ENCODE data around the gene MEG3.

MEG3 gene

DNA sequence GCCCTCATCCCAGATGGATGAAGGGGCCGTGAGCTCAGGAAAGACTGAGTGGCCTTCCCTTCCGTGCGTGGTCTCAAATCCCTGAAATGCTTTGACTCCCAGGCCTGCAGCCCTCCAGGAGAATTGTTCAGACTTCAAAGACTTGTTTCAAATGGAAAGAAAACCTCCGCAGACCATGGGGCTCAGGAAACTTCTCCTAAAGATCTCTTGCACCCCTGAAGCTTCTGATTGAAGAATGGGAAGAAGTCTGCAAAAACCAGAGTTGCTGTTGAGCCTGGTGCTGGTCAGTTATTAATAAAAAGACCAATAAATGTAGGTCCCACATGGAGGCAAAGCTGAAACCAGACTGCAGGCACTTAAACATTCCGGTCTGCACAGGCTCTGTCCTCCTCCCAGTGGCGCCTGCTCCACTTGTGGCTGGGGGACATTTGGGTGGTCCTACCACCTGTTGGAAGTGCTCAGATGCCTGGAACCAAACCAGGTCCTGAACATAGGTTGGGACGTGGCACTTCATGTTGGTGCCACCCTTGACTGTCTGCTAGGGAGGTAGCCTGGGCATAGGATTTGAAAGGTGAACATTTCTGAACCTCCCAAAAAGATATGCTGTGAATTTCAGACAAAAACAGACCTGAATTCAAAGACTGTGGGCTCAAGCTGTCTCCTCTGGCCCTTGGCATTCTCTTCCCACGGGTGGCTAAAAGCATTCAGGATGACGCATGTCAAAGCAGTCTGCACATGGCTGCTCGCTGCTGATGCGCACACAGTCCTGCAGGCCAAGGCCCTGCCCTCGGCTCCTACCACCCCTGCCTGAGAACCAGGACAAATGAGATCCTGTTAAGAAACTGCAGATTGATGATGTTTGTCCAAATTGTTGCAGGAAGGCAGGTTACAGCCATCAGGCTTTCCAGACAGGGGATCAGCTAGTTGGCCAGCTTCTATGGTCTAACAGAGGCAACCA is 36.2 kb upstream of the MEG3 start:
- H3K27me3 Mint-ChIP-seq (ENCODE audit: low read depth, poor library complexity) = peaks cover 3% of the 10 kb centered on the region
- peaks cover 75% of the 10 kb centered on the region for H3K4me1 Mint-ChIP-seq
- H3K36me3 Mint-ChIP-seq (ENCODE audit: low read depth) = no peaks in the 10 kb centered on the region
- TF ChIP-seq, protein P1, sequence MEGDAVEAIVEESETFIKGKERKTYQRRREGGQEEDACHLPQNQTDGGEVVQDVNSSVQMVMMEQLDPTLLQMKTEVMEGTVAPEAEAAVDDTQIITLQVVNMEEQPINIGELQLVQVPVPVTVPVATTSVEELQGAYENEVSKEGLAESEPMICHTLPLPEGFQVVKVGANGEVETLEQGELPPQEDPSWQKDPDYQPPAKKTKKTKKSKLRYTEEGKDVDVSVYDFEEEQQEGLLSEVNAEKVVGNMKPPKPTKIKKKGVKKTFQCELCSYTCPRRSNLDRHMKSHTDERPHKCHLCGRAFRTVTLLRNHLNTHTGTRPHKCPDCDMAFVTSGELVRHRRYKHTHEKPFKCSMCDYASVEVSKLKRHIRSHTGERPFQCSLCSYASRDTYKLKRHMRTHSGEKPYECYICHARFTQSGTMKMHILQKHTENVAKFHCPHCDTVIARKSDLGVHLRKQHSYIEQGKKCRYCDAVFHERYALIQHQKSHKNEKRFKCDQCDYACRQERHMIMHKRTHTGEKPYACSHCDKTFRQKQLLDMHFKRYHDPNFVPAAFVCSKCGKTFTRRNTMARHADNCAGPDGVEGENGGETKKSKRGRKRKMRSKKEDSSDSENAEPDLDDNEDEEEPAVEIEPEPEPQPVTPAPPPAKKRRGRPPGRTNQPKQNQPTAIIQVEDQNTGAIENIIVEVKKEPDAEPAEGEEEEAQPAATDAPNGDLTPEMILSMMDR (IDR thresholded peaks at IDR 0.05) = no peak
- no peak overlapping the region for H3K4me3 Mint-ChIP-seq
- DNase-seq = no peak
- no peaks in the 10 kb centered on the region for H3K9me3 Mint-ChIP-seq
- no peak overlapping the region for H3K27ac Mint-ChIP-seq

DNA sequence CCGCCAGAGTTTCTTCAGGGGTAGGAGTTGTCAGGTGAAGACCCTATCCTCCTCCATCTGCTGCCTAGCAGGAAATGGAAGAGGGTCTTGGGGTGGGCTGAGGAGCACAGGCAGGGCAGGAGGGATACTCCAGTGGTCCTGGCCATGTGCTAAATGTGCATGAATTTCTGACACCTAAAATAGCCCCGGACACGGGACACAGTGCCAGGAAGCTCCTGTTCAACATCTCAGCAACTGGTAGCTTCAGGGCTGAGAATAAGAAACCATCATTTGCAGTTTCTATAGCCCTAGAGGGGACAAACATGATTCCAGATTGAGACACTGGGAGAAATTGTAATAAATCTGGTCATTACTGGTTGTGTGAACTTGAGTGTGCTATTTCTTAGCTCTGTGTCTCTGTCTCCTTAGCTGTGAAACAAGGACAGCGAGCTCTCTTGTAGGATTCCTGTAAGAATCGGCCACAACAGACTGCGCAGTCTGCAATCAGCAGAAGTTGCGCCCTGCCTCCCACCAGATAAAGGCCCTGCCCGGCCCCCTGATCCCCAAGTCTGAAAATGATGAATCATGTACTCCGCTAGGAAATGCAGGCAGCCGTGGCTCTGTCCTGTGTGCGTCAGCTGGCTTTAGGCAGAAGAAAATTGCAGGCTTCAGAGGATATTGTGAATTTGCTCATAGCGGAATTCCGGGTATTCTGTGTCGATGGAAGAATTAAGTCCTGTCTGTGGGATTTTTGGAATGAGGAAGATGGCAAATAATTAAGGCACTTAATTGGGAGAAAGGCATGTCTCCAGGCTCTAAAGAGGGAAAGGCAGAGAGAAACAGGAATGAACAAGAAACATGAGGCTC is 35.2 kb upstream of the MEG3 start:
- no peak for DNase-seq
- Mint-ChIP-seq H3K9me3 (no peaks in the 10 kb centered on the region), H3K27me3 (ENCODE audit: low read depth, poor library complexity) (peaks cover 6% of the 10 kb centered on the region), H3K4me3 (no peak overlapping the region), H3K36me3 (ENCODE audit: low read depth) (no peaks in the 10 kb centered on the region), H3K4me1 (peaks cover 65% of the 10 kb centered on the region), H3K27ac (peak overlapping the region; percentile 42)
- TF ChIP-seq, protein P1 (IDR thresholded peaks at IDR 0.05) = no peak

DNA sequence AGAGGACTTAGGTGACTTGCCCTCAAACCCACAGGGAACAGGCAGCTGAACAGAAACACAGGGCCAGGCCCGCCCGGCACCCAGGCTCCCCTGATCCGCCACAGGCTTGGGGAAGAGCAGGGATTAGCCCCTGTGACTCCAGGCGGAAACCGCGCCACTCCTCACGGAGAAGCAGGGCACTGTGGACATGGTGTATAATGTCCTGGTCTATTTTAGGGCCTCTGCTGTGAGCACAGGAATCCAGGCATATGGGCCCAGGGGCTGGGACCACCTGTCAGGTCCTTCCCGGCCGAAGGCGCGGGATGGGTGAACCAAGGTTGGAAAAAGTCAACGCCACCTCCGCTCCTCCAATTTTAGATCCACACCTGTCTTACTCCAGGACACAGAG is 34.6 kb upstream of the MEG3 start:
- Mint-ChIP-seq H3K27me3 (ENCODE audit: low read depth, poor library complexity) (peaks cover 6% of the 10 kb centered on the region), H3K4me1 (peaks cover 59% of the 10 kb centered on the region), H3K27ac (no peak overlapping the region), H3K36me3 (ENCODE audit: low read depth) (no peaks in the 10 kb centered on the region), H3K4me3 (no peak overlapping the region), H3K9me3 (no peaks in the 10 kb centered on the region)
- DNase-seq = no peak
- TF ChIP-seq, protein P1 (IDR thresholded peaks at IDR 0.05) = no peak

DNA sequence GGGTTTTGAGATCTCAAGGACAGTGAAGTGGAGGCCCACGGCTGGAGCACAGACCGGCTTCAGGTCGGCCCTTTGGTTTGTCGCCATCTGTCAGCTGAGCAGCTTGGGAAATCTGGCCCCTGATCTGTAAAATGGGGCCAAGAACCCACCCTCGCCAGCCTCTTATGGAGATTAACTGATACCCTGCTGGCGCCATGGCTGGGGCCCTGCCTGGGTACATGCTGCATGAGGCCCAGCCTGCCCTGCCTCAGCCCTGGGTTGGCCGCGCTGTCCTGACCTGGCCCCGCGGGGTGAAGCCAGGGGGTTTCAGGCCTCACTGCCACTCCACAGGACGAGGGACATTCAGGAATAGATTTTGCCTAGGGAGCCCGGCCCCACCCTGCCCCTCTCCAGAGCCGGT is 33.9 kb upstream of the MEG3 start:
- Mint-ChIP-seq H3K27ac (no peak overlapping the region), H3K4me3 (no peak overlapping the region), H3K9me3 (peaks cover 4% of the 10 kb centered on the region), H3K36me3 (ENCODE audit: low read depth) (no peaks in the 10 kb centered on the region), H3K27me3 (ENCODE audit: low read depth, poor library complexity) (peaks cover 6% of the 10 kb centered on the region), H3K4me1 (peaks cover 52% of the 10 kb centered on the region)
- TF ChIP-seq, protein P1 (IDR thresholded peaks at IDR 0.05) = no peak
- no peak for DNase-seq

DNA sequence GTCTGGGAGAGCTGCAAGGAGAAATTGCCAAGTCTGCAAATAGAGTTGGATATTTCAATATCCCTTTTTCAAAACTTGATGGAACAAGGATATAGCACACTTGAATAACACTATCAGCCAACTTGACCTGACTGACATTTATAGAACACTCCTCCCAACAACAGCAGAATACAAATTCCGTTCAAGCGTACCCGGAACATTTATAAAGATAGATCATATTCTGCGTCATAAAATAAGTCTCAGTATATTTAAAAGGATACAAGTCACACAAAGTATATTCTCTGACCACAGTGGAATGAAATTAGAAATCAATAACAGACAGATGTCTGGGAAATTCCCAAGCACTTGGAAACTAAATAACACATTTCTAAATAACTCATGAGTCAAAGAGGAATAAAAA is 29.0 kb upstream of the MEG3 start:
- no peak overlapping the region for H3K4me3 Mint-ChIP-seq
- no peak for DNase-seq
- H3K36me3 Mint-ChIP-seq (ENCODE audit: low read depth) = no peaks in the 10 kb centered on the region
- peaks cover 5% of the 10 kb centered on the region for H3K9me3 Mint-ChIP-seq
- peaks cover 9% of the 10 kb centered on the region for H3K27me3 Mint-ChIP-seq (ENCODE audit: low read depth, poor library complexity)
- H3K4me1 Mint-ChIP-seq = peaks cover 24% of the 10 kb centered on the region
- no peak overlapping the region for H3K27ac Mint-ChIP-seq
- TF ChIP-seq, protein P1 (IDR thresholded peaks at IDR 0.05) = no peak
